Inferior parietal cortex (tissue), 1 donor: ENCODE measurements around the gene RAB44.

Source experiments
- DNase-seq: peaks from one replicate; pipeline ENCODE4 v3.0.0-alpha.2; 2016; ENCODE audit errors: extremely low spot score

Gene RAB44

GRCh38 chr6:36769676-36770499 lies 72.3 kb downstream of the RAB44 start:
- no peak for DNase-seq

GRCh38 chr6:36771145-36771544 lies 73.5 kb downstream of the RAB44 start:
- DNase-seq: no peak

GRCh38 chr6:36772397-36772796 lies 74.8 kb downstream of the RAB44 start:
- DNase-seq: no peak

- no peak for DNase-seq
Measured at GRCh38 chr6:36774331-36774730, 76.7 kb downstream of the RAB44 start.

- DNase-seq: no peak
Measured at GRCh38 chr6:36776167-36776566, 78.5 kb downstream of the RAB44 start.

- no peak for DNase-seq
Measured at GRCh38 chr6:36777801-36778200, 80.2 kb downstream of the RAB44 start.

- DNase-seq: no peak
Measured at GRCh38 chr6:36779227-36779626, 81.6 kb downstream of the RAB44 start.

- DNase-seq: no peak
Measured at GRCh38 chr6:36780442-36781177, 83.0 kb downstream of the RAB44 start.

- DNase-seq: no peak
Measured at GRCh38 chr6:36781669-36782068, 84.0 kb downstream of the RAB44 start.
